Smooth muscle cell (in vitro differentiated cells): ENCODE results near the gene ARHGAP26. TPM values are rescaled to one million over a fixed set of nuclear protein-coding genes. Genes with fewer than 3 reads are reported as not detected.
"Not testable (repeated sequence)": the region's sequence is repeated elsewhere in the genome, so short reads cannot be mapped to it uniquely, and the experiment has no call there.

Source experiments
- DNase-seq: peaks from one replicate; lab custom pipeline; 2025; ENCODE audit not compliant: unreplicated experiment; lab: John Stamatoyannopoulos, UW
- H2AFZ ChIP-seq: fragments of 200-600 bp; sonication (generic); 2 replicates; pipeline ENCODE4 v1.6.0; 2016; ENCODE audit warnings: antibody characterized with exemption, low read depth, mild to moderate bottlenecking
- H3F3A ChIP-seq: fragments of 200-600 bp; sonication (generic); 2 replicates; pipeline ENCODE4 v1.6.0; 2017; ENCODE audit warnings: antibody characterized with exemption, low read depth
- H3K27ac ChIP-seq: fragments of 200-600 bp; sonication (generic); 2 replicates; pipeline ENCODE4 v1.5.1; 2016; ENCODE audit warnings: low read depth, mild to moderate bottlenecking
- H3K27me3 ChIP-seq: fragments of 200-600 bp; sonication (generic); 2 replicates; pipeline ENCODE4 v1.6.1; 2016; ENCODE audit warnings: low read depth, mild to moderate bottlenecking
- H3K36me3 ChIP-seq: fragments of 200-600 bp; sonication (generic); 2 replicates; pipeline ENCODE4 v1.5.1; 2016; ENCODE audit warnings: low read depth
- H3K4me1 ChIP-seq: fragments of 200-600 bp; sonication (generic); 2 replicates; pipeline ENCODE4 v1.5.1; 2016; ENCODE audit warnings: low read depth
- H3K4me2 ChIP-seq: fragments of 200-600 bp; sonication (generic); 2 replicates; pipeline ENCODE4 v1.6.0; 2016; ENCODE audit warnings: mild to moderate bottlenecking
- H3K4me3 ChIP-seq: fragments of 200-600 bp; sonication (generic); 2 replicates; pipeline ENCODE4 v1.5.1; 2016; ENCODE audit warnings: mild to moderate bottlenecking
- H3K79me2 ChIP-seq: fragments of 200-600 bp; sonication (generic); 2 replicates; pipeline ENCODE4 v1.6.0; 2016; ENCODE audit warnings: low read depth, mild to moderate bottlenecking
- H3K9ac ChIP-seq: fragments of 200-600 bp; sonication (generic); 2 replicates; pipeline ENCODE4 v1.6.0; 2016; ENCODE audit warnings: low read depth
- H3K9me3 ChIP-seq: fragments of 200-600 bp; sonication (generic); replicated peaks from 2 replicates; pipeline ENCODE4 v1.5.1; 2016; ENCODE audit warnings: low read depth
- H4K20me1 ChIP-seq: fragments of 200-600 bp; sonication (generic); 2 replicates; pipeline ENCODE4 v1.6.0; 2016; ENCODE audit warnings: low read depth
- WGBS: methylation state at CpG from one replicate; pipeline ENCODE4 v1.1.7; 2016; ENCODE audit warnings: low lambda C conversion rate; 5-methylcytosine and 5-hydroxymethylcytosine counted together
- polyA plus RNA-seq: library from polyadenylated mRNA; unstranded; fragments of >200 nt; fragmentation: Nextera tagmentation; extraction: Ambion mirVana; gene quantifications from 2 replicates; pipeline ENCODE4 v1.2.1, GENCODE V29; 2016
- total RNA-seq: library from RNA; depleted of rRNA; stranded (reverse); fragments of >200 nt; gene quantifications from 2 replicates; pipeline ENCODE4 v1.2.3, GENCODE V29; 2014
- TF ChIP-seq, protein P1 (sequence below): fragments of 200-600 bp; sonication (generic); IDR thresholded peaks from 2 replicates; pipeline ENCODE4 v1.5.1; 2017; ENCODE audit warnings: borderline replicate concordance, mild to moderate bottlenecking, antibody characterized with exemption; ENCODE audit not compliant: insufficient read depth, poor library complexity, severe bottlenecking

The ARHGAP26 gene
- total and polyA plus RNA-seq, 2 experiments from 2014 or later: 2.2 to 5.1 TPM

DNA sequence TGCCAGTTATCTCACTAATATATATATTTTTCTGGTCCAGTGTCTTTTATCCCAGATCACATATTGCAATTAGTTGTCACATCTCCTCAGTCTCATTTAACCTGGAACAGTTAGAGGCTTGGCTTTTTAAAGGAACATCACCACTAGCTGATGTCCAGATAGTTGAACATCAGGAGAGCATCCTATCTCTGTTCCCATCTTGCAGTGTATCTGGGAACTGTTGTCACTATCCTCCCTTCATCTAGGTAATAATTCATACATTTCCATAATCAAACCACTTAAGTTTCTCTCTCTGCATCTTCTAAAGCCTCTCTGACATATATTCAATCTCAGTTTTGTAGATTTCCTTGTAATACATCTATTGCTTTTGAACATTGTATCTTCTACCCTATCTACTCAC, 175.7 kb downstream of the ARHGAP26 start:
- no peaks in the 10 kb centered on the region for H3K27me3 ChIP-seq
- H3F3A ChIP-seq: no peaks in the 10 kb centered on the region
- H3K9me3 ChIP-seq: no peaks in the 10 kb centered on the region
- H4K20me1 ChIP-seq: no peaks in the 10 kb centered on the region
- no peaks in the 10 kb centered on the region for H3K79me2 ChIP-seq
- no peak overlapping the region for H3K9ac ChIP-seq
- TF ChIP-seq, protein P1, sequence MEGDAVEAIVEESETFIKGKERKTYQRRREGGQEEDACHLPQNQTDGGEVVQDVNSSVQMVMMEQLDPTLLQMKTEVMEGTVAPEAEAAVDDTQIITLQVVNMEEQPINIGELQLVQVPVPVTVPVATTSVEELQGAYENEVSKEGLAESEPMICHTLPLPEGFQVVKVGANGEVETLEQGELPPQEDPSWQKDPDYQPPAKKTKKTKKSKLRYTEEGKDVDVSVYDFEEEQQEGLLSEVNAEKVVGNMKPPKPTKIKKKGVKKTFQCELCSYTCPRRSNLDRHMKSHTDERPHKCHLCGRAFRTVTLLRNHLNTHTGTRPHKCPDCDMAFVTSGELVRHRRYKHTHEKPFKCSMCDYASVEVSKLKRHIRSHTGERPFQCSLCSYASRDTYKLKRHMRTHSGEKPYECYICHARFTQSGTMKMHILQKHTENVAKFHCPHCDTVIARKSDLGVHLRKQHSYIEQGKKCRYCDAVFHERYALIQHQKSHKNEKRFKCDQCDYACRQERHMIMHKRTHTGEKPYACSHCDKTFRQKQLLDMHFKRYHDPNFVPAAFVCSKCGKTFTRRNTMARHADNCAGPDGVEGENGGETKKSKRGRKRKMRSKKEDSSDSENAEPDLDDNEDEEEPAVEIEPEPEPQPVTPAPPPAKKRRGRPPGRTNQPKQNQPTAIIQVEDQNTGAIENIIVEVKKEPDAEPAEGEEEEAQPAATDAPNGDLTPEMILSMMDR: no peak
- no peak overlapping the region for H3K4me2 ChIP-seq
- H3K4me3 ChIP-seq: no peak overlapping the region
- no peaks in the 10 kb centered on the region for H3K36me3 ChIP-seq
- H2AFZ ChIP-seq: no peak overlapping the region
- no peak overlapping the region for H3K27ac ChIP-seq
- DNase-seq: no peak
- H3K4me1 ChIP-seq: no peaks in the 10 kb centered on the region

DNA sequence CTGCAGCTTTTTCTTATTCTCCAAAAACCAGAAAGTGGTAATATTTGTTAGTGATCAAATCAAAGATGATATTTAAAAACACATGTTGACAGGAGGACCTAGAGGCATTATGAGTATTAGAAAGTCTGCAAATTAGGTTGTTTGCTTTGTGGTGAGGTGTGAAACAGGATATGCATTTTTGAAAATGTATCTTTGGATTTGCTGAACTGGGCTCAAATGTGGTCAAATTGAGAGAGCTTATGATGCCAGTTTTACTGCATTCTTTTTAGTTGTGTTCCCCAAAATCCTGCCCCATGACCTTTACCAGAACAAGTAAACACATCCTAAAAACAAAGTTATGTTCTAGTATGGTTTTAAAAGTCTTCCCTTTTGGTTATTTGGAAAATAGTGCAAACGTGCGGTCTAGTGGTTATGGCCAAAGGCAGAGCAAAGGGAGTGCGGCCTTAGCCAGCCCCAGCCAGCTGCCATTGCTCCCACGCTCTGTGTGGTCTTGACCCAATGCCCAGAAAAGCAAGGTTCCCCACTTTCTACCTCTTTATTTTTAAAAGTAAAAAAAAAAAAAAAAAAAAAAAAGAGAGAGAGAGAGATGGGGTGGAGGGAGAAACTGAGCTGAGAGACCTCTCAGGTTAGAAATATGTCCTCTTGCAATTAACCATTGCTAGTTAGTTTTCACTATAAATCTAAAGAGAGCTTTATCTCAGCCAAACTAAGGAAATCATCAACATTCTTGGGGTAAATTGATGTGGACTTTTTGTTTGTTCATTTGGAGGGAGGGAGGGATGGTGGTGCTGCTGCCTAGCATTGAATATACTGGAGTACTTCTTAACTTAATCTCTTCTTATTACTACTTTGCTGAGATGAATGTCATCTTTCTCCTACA, 176.6 kb downstream of the ARHGAP26 start:
- TF ChIP-seq, protein P1: no peak
- Histone ChIP-seq H3K9me3 (no peaks in the 10 kb centered on the region), H2AFZ (no peak overlapping the region), H3F3A (no peaks in the 10 kb centered on the region), H4K20me1 (no peaks in the 10 kb centered on the region), H3K9ac (no peak overlapping the region), H3K4me2 (no peak overlapping the region), H3K4me1 (no peaks in the 10 kb centered on the region), H3K36me3 (no peaks in the 10 kb centered on the region), H3K27ac (no peak overlapping the region), H3K79me2 (no peaks in the 10 kb centered on the region), H3K27me3 (no peaks in the 10 kb centered on the region), H3K4me3 (no peak overlapping the region)
- WGBS: 97% methylated on average over 4 of the region's 4 CpGs
- DNase-seq: no peak

DNA sequence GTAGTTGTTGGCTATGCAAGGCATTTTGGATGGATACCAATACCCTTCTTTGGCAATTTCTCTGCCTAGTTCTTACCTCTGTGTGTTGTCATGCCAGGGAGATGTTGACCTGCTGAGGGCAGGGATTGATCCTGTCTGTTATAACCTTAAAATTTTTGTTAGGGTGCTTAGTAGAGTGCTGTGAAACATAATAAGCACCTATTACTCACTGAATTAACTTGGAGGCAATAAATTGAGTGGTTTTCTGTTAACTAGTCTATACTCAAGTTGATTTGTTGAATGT, 177.2 kb downstream of the ARHGAP26 start:
- Histone ChIP-seq H3K9ac (no peak overlapping the region), H3K4me1 (no peaks in the 10 kb centered on the region)
- TF ChIP-seq, protein P1: no peak

DNA sequence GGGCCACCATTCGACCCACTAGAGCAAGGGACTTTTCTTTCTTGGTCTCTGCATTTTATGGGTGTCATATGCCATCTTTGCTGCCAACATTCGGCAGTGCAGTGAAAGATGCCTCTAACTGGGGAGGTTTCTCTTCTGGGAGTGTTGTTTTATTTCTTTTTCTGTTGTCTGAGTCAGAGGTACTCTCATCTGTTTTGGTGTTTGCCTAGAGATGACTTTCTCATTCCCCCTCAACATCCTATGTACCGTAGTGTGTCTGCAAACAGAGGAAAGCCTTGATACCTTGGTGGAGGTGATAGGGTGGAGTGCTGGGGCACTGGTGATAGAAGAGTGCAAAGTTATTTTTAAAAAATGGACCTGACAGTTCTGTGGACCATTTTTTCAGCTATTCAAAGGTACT, 182.1 kb downstream of the ARHGAP26 start:
- Histone ChIP-seq H3K9ac (no peak overlapping the region), H4K20me1 (no peaks in the 10 kb centered on the region), H3K36me3 (no peaks in the 10 kb centered on the region), H3K4me2 (no peak overlapping the region), H3K27me3 (no peaks in the 10 kb centered on the region), H3K4me1 (no peaks in the 10 kb centered on the region), H2AFZ (no peak overlapping the region), H3F3A (no peaks in the 10 kb centered on the region), H3K4me3 (no peak overlapping the region), H3K9me3 (no peaks in the 10 kb centered on the region), H3K27ac (no peak overlapping the region), H3K79me2 (no peaks in the 10 kb centered on the region)
- TF ChIP-seq, protein P1: no peak
- DNase-seq: no peak
- 96% methylated on average over 3 of the region's 3 CpGs for WGBS

More for the DNA sequence above, 177.2 kb downstream of the ARHGAP26 start:
- Histone ChIP-seq H3K4me3 (no peak overlapping the region), H3K36me3 (no peaks in the 10 kb centered on the region), H2AFZ (no peak overlapping the region), H3K27ac (no peak overlapping the region), H3K9me3 (no peaks in the 10 kb centered on the region), H4K20me1 (no peaks in the 10 kb centered on the region), H3K79me2 (no peaks in the 10 kb centered on the region), H3K4me2 (no peak overlapping the region), H3K27me3 (no peaks in the 10 kb centered on the region), H3F3A (no peaks in the 10 kb centered on the region)
- DNase-seq: no peak

DNA sequence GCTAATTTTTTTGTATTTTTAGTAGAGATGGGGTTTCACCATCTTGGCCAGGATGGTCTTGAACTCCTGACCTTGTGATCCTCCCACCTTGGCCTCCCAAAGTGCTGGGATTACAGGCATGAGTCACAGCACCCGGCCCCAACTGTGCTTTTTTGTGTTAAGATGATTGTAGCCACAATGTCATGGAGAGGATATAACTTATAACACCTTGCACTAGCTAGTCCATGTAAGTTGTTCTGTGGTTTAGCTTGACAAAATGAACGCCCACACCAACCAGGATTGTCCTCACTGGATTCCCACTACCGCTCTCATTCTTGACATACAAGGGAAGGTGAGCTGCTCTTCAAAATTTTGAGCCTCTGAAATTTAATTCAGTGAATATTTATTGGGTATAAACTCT, 182.7 kb downstream of the ARHGAP26 start:
- not testable (repeated sequence) for H3K4me1 ChIP-seq, DNase-seq, H4K20me1 ChIP-seq, H3K27ac ChIP-seq, H3F3A ChIP-seq, H3K9me3 ChIP-seq, H3K27me3 ChIP-seq, H3K36me3 ChIP-seq, H3K4me3 ChIP-seq, H3K4me2 ChIP-seq, H3K9ac ChIP-seq, H2AFZ ChIP-seq, H3K79me2 ChIP-seq
- WGBS: 97% methylated on average over 3 of the region's 3 CpGs
